Neuronal stem cell (in vitro differentiated cells): ENCODE measurements around the gene TSHZ2.
"Not testable (repeated sequence)": the region's sequence is repeated elsewhere in the genome, so short reads cannot be mapped to it uniquely, and the experiment has no call there.

Experiments used
- DNase-seq: peaks from one replicate; pipeline ENCODE4 v3.0.0-alpha.2; 2013; ENCODE audit warnings: low spot score
- H2AFZ ChIP-seq: one replicate; pipeline ENCODE4 v1.6.1; 2013; ENCODE audit warnings: mild to moderate bottlenecking, low read length, inconsistent platforms
- H2AK5ac ChIP-seq: 2 replicates; pipeline ENCODE4 v1.6.1; 2013; ENCODE audit warnings: low read depth, mild to moderate bottlenecking, inconsistent platforms, low read length, moderate library complexity, mixed read lengths
- H2BK120ac ChIP-seq: 2 replicates; pipeline ENCODE4 v1.6.1; 2013; ENCODE audit warnings: low read depth, mild to moderate bottlenecking, inconsistent platforms, low read length, moderate library complexity, mixed read lengths
- H2BK12ac ChIP-seq: one replicate; pipeline ENCODE4 v1.6.1; 2013; ENCODE audit warnings: low read length, inconsistent platforms
- H2BK15ac ChIP-seq: 2 replicates; pipeline ENCODE4 v1.6.1; 2013; ENCODE audit warnings: mild to moderate bottlenecking, low read length, inconsistent platforms, mixed read lengths
- H2BK5ac ChIP-seq: one replicate; pipeline ENCODE4 v1.6.1; 2013; ENCODE audit warnings: inconsistent platforms, mild to moderate bottlenecking, low read length, moderate library complexity
- H3K14ac ChIP-seq: one replicate; pipeline ENCODE4 v1.6.1; 2013; ENCODE audit warnings: low read length, inconsistent platforms
- H3K18ac ChIP-seq: 2 replicates; pipeline ENCODE4 v1.6.1; 2013; ENCODE audit warnings: low read length, inconsistent platforms
- H3K23ac ChIP-seq: 2 replicates; pipeline ENCODE4 v1.6.1; 2013; ENCODE audit warnings: low read depth, mild to moderate bottlenecking, mixed read lengths, low read length, inconsistent platforms; ENCODE audit not compliant: poor library complexity
- H3K27ac ChIP-seq: replicated peaks from 3 replicates; pipeline ENCODE4 v1.5.1; 2013; ENCODE audit warnings: low read length, inconsistent platforms
- H3K27me3 ChIP-seq, 3 experiments: 2 replicates each; pipeline ENCODE4 v1.6.1; 2013; ENCODE audit warnings: low read length in 3 of 3, mild to moderate bottlenecking in 2 of 3, inconsistent platforms in 1 of 3, low read depth in 1 of 3, mixed read lengths in 1 of 3, moderate library complexity in 1 of 3; ENCODE audit not compliant: control insufficient read depth in 3 of 3, insufficient read depth in 3 of 3
- H3K36me3 ChIP-seq, 2 donors: replicated peaks in 1 of 2; 2 replicates each; pipeline ENCODE4 v1.6.1; 2013; ENCODE audit warnings: low read length in 2 of 2; ENCODE audit not compliant: control insufficient read depth in 2 of 2, insufficient read depth in 2 of 2
- H3K4ac ChIP-seq: 2 replicates; pipeline ENCODE4 v1.6.1; 2013; ENCODE audit warnings: inconsistent platforms, mild to moderate bottlenecking, low read length, moderate library complexity
- H3K4me1 ChIP-seq, 2 donors: 1 replicate in 1 of 2; 2 replicates in 1 of 2; pipeline ENCODE4 v1.6.1; 2013; ENCODE audit warnings: low read length in 2 of 2, low read depth in 1 of 2; ENCODE audit not compliant: control insufficient read depth in 2 of 2, insufficient read depth in 1 of 2
- H3K4me2 ChIP-seq: one replicate; pipeline ENCODE4 v1.6.1; 2013; ENCODE audit warnings: mild to moderate bottlenecking, low read length, inconsistent platforms; ENCODE audit not compliant: insufficient read depth, poor library complexity, severe bottlenecking
- H3K4me3 ChIP-seq, 2 donors: 2 replicates each; pipeline ENCODE4 v1.5.1; 2013; ENCODE audit warnings: low read length in 2 of 2, mild to moderate bottlenecking in 2 of 2, inconsistent platforms in 1 of 2, moderate library complexity in 1 of 2
- H3K79me1 ChIP-seq: one replicate; pipeline ENCODE4 v1.6.1; 2013; ENCODE audit warnings: low read depth, mild to moderate bottlenecking, inconsistent platforms, low read length, moderate library complexity
- H3K9ac ChIP-seq: one replicate; pipeline ENCODE4 v1.6.1; 2013; ENCODE audit warnings: mild to moderate bottlenecking, low read depth, low read length, inconsistent platforms; ENCODE audit not compliant: poor library complexity
- H3K9me3 ChIP-seq, 2 donors: replicated peaks in 1 of 2; 2 replicates each; pipeline versions ENCODE3 to v1.6.1; 2013; ENCODE audit warnings: low read length in 2 of 2, mild to moderate bottlenecking in 2 of 2, inconsistent platforms in 1 of 2, low read depth in 1 of 2, mixed read lengths in 1 of 2, moderate library complexity in 1 of 2; ENCODE audit not compliant: control insufficient read depth in 2 of 2, insufficient read depth in 1 of 2
- H4K8ac ChIP-seq: one replicate; pipeline ENCODE4 v1.6.1; 2013; ENCODE audit warnings: low read depth, mild to moderate bottlenecking, inconsistent platforms, low read length, moderate library complexity
- H4K91ac ChIP-seq: one replicate; pipeline ENCODE4 v1.6.1; 2013; ENCODE audit warnings: low read length, low read depth, mild to moderate bottlenecking, inconsistent platforms; ENCODE audit not compliant: poor library complexity
- WGBS, 2 donors: extraction: QIAGEN DNeasy Blood & Tissue Kit; methylation state at CpG; one replicate each; pipeline ENCODE4 v1.1.7; 2013; ENCODE audit warnings: missing lambda C conversion rate in 2 of 2, mixed read lengths in 1 of 2; ENCODE audit not compliant: insufficient read length in 2 of 2, insufficient replicate concordance in 1 of 2; ENCODE audit errors: extremely low coverage in 2 of 2; 5-methylcytosine and 5-hydroxymethylcytosine counted together

Gene TSHZ2

DNA sequence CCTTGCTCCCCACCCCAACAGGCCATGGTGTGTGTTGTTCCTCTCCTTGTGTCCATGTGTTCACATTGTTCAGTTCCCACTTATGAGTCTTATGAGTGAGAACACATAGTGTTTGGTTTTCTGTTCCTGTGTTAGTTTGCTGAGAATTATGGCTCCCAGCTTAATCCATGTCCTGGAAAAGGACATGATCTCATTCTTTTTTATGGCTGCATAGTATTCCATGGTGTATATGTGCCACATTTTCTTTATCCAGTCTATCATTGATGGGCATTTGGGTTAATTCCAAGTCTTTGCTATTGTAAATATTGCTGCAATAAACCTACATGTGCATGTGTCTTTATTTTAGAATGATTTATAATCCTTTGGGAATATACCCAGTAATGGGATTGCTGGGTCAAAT lies 5.6 kb upstream of the TSHZ2 start:
- H3K14ac ChIP-seq, H3K4me2 ChIP-seq, H3K4me3 ChIP-seq, H3K36me3 ChIP-seq, H3K23ac ChIP-seq, H4K91ac ChIP-seq, H2BK120ac ChIP-seq, H2AK5ac ChIP-seq, H3K4me1 ChIP-seq, H3K18ac ChIP-seq, H3K9ac ChIP-seq, H3K79me1 ChIP-seq, H2BK15ac ChIP-seq, H3K9me3 ChIP-seq, DNase-seq, H3K27me3 ChIP-seq, H2BK12ac ChIP-seq, H4K8ac ChIP-seq, H2AFZ ChIP-seq, H2BK5ac ChIP-seq, H3K4ac ChIP-seq, H3K27ac ChIP-seq: not testable (repeated sequence)

DNA sequence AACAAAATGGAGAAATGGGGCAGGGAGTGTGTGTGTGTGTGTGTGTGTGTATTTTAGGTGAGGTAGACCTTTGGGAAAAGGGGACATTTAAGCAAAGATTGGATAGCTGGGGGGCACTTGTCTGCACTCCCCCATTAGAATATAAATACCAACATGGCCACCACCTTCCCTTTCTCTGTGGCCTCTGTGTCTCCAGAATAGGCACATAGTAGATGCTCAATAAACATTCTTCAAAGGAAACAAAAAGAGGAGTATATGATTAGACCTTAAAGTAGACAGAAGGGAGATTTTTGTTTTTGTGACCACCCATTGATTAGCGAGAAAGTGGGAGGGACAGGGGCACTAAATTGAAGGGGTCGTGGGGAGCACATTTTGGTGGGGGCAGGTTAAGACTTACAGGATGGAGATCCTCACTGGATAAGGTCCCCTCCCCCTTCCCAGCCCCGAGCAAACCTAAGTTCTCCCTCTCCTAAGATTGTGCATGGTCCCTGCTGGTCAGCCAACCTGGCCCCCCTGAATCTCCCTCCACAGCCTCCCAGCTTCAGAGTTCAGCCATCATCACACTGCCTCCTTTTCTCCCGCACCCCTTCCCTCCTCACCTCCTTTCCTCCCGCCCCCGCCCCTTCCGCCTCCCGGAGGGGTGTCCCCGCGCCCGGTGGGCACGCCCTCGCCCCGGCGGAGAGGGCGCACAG lies 514 bp upstream of the TSHZ2 start:
- no peak overlapping the region for H2BK120ac ChIP-seq
- no peak overlapping the region for H3K23ac ChIP-seq
- H2BK5ac ChIP-seq: no peak overlapping the region
- peak overlapping the region; percentile 73 for H2AFZ ChIP-seq
- no peak overlapping the region for H2BK12ac ChIP-seq
- peak overlapping the region; percentile 72 for H3K4me2 ChIP-seq
- H3K4me1 ChIP-seq: peaks cover 0 to 9% of the 10 kb centered on the region in 2 donors
- H2BK15ac ChIP-seq: no peak overlapping the region
- H3K14ac ChIP-seq: no peak overlapping the region
- H3K18ac ChIP-seq: no peak overlapping the region
- H2AK5ac ChIP-seq: no peak overlapping the region
- no peaks in the 10 kb centered on the region for H3K36me3 ChIP-seq
- peaks cover 0 to 12% (median 0%) of the 10 kb centered on the region in 3 experiments for H3K27me3 ChIP-seq
- H3K27ac ChIP-seq: no peak overlapping the region
- WGBS, 2 donors: no CpG with 5 or more reads among the region's 16 CpGs
- H3K9me3 ChIP-seq: no peaks in the 10 kb centered on the region
- H3K4ac ChIP-seq: no peak overlapping the region
- no peak overlapping the region for H3K9ac ChIP-seq
- no peaks in the 10 kb centered on the region for H3K79me1 ChIP-seq
- peak overlapping the region; percentile 27 to 56 for H3K4me3 ChIP-seq
- H4K91ac ChIP-seq: no peak overlapping the region
- no peak overlapping the region for H4K8ac ChIP-seq
- DNase-seq: no peak

DNA sequence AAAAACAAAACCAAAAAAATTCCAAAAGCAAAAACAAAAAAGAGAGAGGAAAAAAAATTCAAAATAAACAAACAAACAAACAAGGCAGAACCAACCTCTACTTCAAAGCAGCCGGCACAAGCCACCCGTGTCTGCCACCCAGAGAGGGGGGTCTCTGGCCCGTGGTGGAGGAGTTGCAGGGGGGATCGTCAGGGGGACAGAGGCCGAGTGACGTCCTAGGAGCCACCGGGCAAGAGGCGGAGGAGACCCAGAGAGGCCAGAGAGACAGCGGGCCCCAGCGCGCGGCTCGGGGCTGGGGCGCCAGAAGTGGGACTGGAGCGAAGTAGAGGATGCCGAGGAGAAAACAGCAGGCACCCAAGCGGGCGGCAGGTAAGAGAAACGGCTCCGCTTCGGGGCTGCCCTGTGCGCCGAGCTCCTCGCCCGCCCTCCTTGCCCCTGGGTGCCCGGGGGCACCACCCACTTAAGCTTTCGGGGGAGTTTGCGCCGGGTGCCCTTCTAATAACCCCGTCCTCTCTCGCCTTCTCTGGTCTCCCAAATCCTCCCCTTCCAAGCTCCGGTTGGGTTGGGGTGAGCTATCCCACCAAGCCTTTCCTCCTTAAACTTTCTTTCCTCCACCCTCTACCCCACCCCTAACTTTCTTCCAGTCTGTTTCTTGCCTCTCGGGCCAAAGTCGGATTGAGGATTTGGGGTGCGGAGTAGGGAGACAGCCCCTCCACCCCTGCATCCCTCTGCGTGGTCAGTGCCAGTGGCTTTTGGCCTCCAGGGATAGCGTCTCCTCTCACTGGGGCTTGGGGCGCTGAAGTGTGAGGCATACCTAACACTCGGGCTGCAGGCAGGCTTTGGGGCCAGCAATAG lies 1.0 kb downstream of the TSHZ2 start:
- Histone ChIP-seq H4K91ac (peak overlapping the region; percentile 7), H3K4me2 (peak overlapping the region; percentile 82)
- DNase-seq: no peak

DNA sequence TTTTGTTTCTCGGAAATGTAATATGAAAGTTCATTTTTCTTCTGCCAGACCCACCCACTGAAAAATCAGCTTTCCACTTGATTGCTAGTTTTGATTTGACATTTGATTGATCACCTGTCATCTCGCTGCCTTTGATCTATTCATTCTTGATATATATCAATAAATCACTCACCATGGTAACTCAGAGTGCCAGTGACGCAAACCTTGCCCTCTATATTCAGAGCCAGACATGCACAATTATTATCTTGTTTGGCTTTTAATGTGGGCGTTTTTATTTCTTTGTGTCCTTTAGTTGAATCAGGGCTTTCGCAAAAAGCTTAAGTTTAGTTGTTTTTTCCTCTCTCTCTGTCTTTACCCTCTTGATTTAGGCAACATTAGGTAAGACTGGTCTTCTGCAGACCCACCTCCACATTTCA lies 2.0 kb downstream of the TSHZ2 start:
- Histone ChIP-seq H3K9me3 (no peaks in the 10 kb centered on the region), H3K4ac (no peak overlapping the region), H2AFZ (no peak overlapping the region), H3K79me1 (no peaks in the 10 kb centered on the region), H3K9ac (no peak overlapping the region), H2BK120ac (no peak overlapping the region), H3K4me3 (no peak overlapping the region), H3K14ac (no peak overlapping the region), H3K18ac (no peak overlapping the region), H2BK15ac (no peak overlapping the region), H2AK5ac (no peak overlapping the region), H3K27me3 (peaks cover 0 to 12% (median 0%) of the 10 kb centered on the region in 3 experiments), H4K8ac (no peak overlapping the region), H4K91ac (no peak overlapping the region), H3K4me1 (peaks cover 7 to 9% of the 10 kb centered on the region in 2 donors), H3K23ac (no peak overlapping the region), H3K4me2 (peak overlapping the region; percentile 19), H2BK5ac (no peak overlapping the region), H3K27ac (no peak overlapping the region), H2BK12ac (no peak overlapping the region), H3K36me3 (no peaks in the 10 kb centered on the region)
- no peak for DNase-seq
- no CpG with 5 or more reads among the region's 5 CpGs for WGBS, 2 donors

More for the DNA sequence above, 1.0 kb downstream of the TSHZ2 start:
- Histone ChIP-seq H2AK5ac (peak overlapping the region; percentile 46), H3K23ac (peak overlapping the region; percentile 57), H2BK120ac (no peak overlapping the region), H2AFZ (peak overlapping the region; percentile 73), H3K27me3 (peaks cover 0 to 12% (median 0%) of the 10 kb centered on the region in 3 experiments), H3K4ac (no peak overlapping the region), H3K18ac (peak overlapping the region; percentile 92), H3K14ac (no peak overlapping the region), H3K79me1 (no peaks in the 10 kb centered on the region), H3K4me1 (peaks cover 6 to 9% of the 10 kb centered on the region in 2 donors), H4K8ac (no peak overlapping the region), H3K27ac (no peak overlapping the region), H2BK5ac (peak overlapping the region; percentile 93), H2BK15ac (peak overlapping the region; percentile 18), H3K9ac (peak overlapping the region; percentile 88), H3K9me3 (no peaks in the 10 kb centered on the region), H3K36me3 (no peaks in the 10 kb centered on the region), H2BK12ac (no peak overlapping the region), H3K4me3 (peak overlapping the region; percentile 56 to 93)
- no CpG with 5 or more reads among the region's 39 CpGs for WGBS, 2 donors
